HG03432 (cell line): Measurements from ENCODE around the gene COX7B2.

Experiments used
- ATAC-seq: cut with Tn5 transposase; IDR thresholded peaks from one replicate; pipeline ENCODE4 v1.9.1; 2021; ENCODE audit warnings: mild to moderate bottlenecking, moderate library complexity; ENCODE audit not compliant: unreplicated experiment

Gene COX7B2

DNA sequence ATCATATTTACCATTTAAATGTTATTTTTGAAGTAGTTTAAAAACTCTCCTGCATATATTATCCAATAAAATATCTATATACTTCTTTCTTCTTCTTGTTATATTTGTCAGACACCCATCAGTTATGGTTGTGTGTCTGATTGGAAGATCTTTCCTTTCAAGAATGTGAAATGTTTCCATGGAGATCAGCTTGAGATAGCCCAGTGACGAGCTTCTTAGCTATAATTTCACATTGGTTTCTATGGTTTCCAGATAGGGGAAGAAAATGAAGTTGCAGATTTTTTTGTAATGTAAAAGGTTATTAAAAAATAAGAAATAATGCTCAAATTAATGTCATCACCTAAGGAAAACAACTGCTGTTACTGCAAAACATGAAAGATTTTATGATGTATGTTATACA is 189.0 kb downstream of the COX7B2 start:
- ATAC-seq: no peak

DNA sequence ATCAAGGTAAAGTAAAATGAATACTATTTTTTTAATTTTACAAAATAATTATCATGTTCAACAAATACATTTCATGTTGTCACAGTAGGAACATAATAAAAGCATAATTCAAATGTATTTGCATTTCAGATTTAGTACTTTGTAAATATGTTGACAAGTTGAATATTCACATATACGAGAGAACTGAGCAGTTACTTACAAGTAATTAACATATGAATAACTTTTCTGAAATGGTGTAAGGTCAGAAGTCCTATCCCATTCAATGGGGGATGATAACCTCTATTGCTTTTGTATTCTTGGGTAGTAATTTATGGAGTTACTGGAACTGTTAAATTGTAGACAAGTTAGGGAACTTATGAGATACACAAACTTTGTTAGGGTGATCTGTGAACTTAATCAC is 191.1 kb downstream of the COX7B2 start:
- no peak for ATAC-seq

DNA sequence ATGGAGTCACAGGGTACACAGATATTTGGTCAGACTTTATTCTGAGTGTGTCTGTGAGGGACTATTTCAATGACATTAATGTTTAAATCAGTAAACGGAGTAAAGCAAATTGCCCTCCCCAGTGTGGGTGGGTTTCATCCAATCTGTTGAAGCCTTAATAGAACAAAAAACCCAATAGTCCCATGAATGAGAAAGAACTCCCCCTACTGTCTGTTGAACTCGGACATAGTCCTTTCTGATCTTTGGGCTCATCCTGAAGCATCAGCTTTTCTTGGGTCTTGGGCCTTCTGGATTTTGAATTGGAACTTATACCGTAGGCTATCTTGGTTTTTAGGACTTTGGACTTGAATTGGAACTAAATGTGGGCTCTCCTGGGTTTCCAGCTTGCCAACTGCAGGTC is 193.6 kb downstream of the COX7B2 start:
- ATAC-seq: no peak

DNA sequence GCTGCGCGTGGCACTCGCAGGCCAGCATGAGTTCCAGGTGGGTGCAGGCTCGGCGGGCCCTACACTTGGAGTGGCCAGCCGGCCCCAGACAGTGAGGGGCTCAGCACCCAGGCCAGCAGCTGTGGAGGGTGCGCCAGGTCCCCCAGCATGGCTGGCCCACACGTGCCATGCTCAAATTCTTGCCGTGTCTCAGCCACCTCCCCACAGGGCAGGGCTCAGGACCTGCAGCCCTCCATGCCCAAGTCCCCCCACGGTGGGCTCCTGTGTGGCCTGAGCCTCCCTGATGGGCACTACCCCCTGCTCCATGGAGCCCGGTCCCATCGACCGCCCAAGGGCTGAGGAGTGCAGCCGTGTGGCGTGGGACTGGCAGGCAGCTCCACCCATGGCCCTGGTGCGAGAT is 210.2 kb downstream of the COX7B2 start:
- no peak for ATAC-seq
